GOT3 (cell line): ENCODE measurements around the gene RTN4RL1.

Experiments used
- DNase-seq: peaks from one replicate; lab custom pipeline; 2025; ENCODE audit warnings: mixed read lengths; lab: John Stamatoyannopoulos, UW

Gene RTN4RL1

GRCh38 chr17:2047590-2047989, 22.5 kb upstream of the RTN4RL1 start:
- no peak for DNase-seq

- DNase-seq = no peak
Measured at GRCh38 chr17:2044263-2044894, 19.2 kb upstream of the RTN4RL1 start.

GRCh38 chr17:2043785-2044184, 18.7 kb upstream of the RTN4RL1 start:
- DNase-seq = no peak

GRCh38 chr17:2042933-2043332, 17.8 kb upstream of the RTN4RL1 start:
- no peak for DNase-seq

GRCh38 chr17:2042390-2042847, 17.3 kb upstream of the RTN4RL1 start:
- no peak for DNase-seq

- DNase-seq = peak; percentile 77
Measured at GRCh38 chr17:2041561-2042389, 16.6 kb upstream of the RTN4RL1 start, which contains the start of gene OVCA2. Gene OVCA2, plus strand, starts transcription at chr17:2042022. Its CDS starts 26 bp downstream, at chr17:2042048.

GRCh38 chr17:2040942-2041560, 15.9 kb upstream of the RTN4RL1 start:
- no peak for DNase-seq

- no peak for DNase-seq
Measured at GRCh38 chr17:2040219-2040827, 15.2 kb upstream of the RTN4RL1 start.

- DNase-seq = no peak
Measured at GRCh38 chr17:2037155-2037554, 12.0 kb upstream of the RTN4RL1 start.

GRCh38 chr17:2035541-2036488, 10.7 kb upstream of the RTN4RL1 start:
- DNase-seq = no peak

- peak; percentile 35 for DNase-seq
Measured at GRCh38 chr17:2034806-2035540, 9.8 kb upstream of the RTN4RL1 start.

GRCh38 chr17:2034157-2034556, 9.0 kb upstream of the RTN4RL1 start:
- no peak for DNase-seq

- DNase-seq = no peak
Measured at GRCh38 chr17:2033153-2033552, 8.0 kb upstream of the RTN4RL1 start.

- no peak for DNase-seq
Measured at GRCh38 chr17:2030779-2031163, 5.6 kb upstream of the RTN4RL1 start.

- peak; percentile 44 for DNase-seq
Measured at GRCh38 chr17:2029911-2030778, 5.0 kb upstream of the RTN4RL1 start, which contains the start of gene DPH1. Gene DPH1, plus strand, starts transcription at chr17:2030153. Its CDS starts 17 bp downstream, at chr17:2030170.

- no peak for DNase-seq
Measured at GRCh38 chr17:2028737-2029136, 3.6 kb upstream of the RTN4RL1 start.

- no peak for DNase-seq
Measured at GRCh38 chr17:2028234-2028614, 3.1 kb upstream of the RTN4RL1 start.

- no peak for DNase-seq
Measured at GRCh38 chr17:2027528-2028233, 2.5 kb upstream of the RTN4RL1 start.
